ENCODE data around the gene LYPD4.

DNA sequence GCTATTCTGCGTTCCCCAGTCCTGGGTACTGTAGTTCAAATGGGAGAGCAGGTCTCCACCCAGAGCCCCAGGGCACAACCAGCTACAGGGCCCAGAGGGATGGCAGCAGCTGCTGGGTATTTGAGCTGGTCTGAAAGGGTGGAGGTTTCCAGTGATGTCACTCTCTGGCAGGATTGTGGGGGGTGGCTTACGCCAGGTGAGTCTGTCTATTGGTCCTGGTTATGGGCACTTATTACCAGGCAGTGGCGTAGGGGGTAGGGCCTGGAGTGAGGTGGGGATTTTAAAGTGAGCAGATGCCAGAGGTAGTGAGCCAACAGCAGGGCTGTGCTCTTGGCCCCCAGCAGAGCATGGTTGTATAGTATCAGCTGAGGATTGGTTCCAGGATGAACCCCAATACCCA lies 21.8 kb upstream of the LYPD4 start:
- TF ChIP-seq, protein P1, sequence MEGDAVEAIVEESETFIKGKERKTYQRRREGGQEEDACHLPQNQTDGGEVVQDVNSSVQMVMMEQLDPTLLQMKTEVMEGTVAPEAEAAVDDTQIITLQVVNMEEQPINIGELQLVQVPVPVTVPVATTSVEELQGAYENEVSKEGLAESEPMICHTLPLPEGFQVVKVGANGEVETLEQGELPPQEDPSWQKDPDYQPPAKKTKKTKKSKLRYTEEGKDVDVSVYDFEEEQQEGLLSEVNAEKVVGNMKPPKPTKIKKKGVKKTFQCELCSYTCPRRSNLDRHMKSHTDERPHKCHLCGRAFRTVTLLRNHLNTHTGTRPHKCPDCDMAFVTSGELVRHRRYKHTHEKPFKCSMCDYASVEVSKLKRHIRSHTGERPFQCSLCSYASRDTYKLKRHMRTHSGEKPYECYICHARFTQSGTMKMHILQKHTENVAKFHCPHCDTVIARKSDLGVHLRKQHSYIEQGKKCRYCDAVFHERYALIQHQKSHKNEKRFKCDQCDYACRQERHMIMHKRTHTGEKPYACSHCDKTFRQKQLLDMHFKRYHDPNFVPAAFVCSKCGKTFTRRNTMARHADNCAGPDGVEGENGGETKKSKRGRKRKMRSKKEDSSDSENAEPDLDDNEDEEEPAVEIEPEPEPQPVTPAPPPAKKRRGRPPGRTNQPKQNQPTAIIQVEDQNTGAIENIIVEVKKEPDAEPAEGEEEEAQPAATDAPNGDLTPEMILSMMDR (conservative IDR thresholded peaks at IDR 0.05): no peak
- no peak for TF ChIP-seq ZFX (IDR thresholded peaks at IDR 0.05)
